ENCODE results near the gene PRELID2. TPM values are rescaled to one million over a fixed set of nuclear protein-coding genes. Genes with fewer than 3 reads are reported as not detected.
"Not testable (repeated sequence)": the region's sequence is repeated elsewhere in the genome, so short reads cannot be mapped to it uniquely, and the experiment has no call there.

PRELID2 gene
- total RNA-seq, 1 experiment from 2014 or later, result 10.6 TPM

DNA sequence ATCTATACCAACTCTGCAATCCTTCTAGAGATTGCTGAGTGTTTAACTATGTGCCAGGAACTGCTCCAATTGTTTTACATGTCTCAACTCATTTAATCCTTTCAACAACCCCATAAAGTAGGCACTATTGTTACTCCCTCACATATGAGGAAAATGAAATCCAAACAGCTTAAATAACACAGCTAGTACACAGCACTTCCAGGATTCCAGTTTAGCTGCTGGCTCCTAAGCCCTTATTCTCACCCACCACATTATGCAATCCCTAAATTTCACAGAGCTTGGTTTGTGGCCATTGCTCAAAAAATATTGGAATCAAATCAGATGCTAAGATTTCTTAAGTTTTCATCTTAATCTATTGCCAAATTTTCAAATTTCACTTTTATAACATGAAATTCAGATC is 84.9 kb downstream of the PRELID2 start:
- DNase-seq (ENCODE audit: low read depth), result no peak

DNA sequence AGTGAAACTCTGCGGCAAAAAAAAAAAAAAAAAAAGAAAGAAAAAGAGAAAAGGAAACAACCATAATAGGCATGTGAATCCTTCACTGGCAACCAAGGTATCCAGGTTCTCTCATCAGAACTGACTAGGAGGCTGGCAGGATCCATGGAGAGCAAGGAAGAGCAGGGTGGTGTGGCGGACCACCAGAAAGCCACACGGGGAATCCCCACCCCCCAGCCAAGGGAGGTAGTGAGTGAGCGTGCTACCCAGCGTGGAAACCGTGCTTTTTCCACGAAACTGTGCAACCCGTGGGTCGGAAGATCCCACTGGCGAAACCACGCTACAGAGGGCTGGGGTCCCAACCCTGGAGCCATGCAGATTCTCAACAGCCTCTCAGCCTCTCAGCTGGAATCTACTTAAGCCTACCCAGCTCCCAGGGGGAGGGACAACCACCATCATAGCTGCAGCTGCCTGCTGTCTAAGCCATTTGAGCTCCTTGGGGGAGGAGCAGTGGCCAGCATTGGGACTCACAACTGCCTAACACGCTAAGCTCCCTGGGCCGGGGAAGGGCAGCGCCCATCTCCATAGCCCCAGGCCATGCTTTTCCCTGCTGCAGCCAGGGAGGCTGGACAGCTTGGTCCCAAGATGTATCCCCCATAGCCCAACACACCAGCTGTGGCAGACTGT is 91.6 kb downstream of the PRELID2 start:
- DNase-seq (ENCODE audit: low read depth), result peak; percentile 47

DNA sequence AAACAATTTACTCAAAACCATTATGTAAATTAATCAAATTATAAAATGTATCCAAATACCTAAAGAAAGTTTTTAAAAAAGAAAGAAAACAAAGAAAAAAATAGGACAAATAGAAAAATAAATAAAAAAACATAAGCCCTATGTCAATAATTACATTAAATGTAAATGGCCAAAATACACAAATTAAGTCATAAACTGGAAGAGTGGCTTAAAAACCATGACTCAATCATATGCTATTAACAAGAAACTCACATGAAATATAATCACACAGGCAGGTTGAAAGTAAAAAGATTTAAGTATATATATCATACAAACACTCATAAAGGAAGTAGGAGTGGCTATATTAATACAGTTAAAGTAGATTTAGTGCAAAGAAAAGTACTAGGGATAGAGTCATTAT is 95.3 kb downstream of the PRELID2 start:
- DNase-seq (ENCODE audit: low read depth), result no peak

DNA sequence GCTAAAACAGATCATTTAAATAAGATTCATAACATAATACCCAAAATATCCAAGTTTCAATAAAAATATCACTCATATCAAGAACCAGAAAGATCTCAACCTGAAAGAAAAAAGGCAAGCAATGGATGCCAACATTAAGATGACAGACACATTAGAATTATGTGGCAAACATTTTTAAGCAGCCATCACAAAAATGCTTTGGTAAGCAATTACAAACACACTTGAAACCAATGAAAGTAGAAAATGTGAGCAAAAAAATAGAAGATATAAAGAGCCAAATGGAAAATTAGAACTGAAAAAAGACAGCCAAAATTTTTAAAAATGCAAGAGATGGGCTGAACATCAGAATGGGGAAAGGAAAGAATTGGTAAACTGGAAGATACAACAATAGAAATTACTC is 96.9 kb downstream of the PRELID2 start:
- no peak for DNase-seq (ENCODE audit: low read depth)

DNA sequence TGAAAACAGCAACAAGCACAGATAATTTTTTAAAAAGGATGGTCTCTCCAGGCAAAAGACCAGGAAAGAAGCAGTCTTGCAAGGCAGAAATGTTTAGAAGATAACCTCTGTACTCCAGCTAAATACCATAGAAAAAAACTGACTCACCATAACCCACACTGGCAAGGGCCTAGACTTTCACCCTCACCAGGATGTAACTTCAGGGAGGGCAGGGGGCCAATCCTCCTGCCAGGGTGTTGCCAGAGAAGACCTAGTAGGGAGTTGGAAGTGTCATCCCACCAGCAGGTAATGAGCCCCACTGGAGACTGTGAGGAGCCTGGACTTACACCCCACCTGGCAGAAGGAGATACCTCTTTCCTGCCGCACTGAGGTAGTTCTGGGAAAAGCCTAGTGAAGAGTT is 97.6 kb downstream of the PRELID2 start:
- DNase-seq (ENCODE audit: low read depth), result peak; percentile 3

DNA sequence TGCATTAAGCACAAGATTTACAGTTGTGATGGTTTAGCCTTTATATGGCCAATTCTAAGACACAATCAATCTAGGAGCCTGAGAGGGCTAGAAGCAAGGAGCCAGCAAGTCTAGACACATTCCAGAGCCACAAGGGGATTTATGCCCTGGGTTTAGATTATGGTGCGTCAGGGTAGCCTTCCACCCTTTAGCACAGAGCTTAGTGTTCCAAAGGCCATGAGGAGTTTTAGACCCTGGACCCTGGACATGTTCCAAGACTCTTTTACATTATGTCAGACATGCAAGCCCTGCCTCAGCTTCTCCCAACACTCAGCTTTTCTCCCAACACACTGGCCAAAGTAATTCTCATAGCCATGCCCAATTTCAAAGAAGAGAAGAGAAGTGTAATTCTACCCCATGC is 105.2 kb downstream of the PRELID2 start:
- DNase-seq (ENCODE audit: low read depth), result not testable (repeated sequence)

DNA sequence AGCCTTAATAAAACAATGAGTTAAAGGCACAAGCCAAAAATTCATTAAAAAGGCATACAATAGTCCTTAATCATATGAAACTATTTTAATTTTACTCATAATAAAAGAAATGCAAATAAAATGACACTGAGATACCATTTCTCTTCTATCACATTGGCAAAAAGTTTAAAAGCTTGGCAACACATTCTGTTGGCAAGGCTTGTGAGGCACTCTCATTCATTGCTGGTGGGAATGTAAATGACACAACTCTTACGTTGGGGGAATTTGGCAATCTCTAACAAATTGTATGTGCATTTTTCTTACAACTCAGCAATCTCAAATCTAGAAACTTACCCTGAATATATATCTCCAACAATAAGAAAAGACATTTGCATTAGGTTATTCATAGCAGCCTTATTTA is 111.6 kb downstream of the PRELID2 start:
- no peak for DNase-seq (ENCODE audit: low read depth)

DNA sequence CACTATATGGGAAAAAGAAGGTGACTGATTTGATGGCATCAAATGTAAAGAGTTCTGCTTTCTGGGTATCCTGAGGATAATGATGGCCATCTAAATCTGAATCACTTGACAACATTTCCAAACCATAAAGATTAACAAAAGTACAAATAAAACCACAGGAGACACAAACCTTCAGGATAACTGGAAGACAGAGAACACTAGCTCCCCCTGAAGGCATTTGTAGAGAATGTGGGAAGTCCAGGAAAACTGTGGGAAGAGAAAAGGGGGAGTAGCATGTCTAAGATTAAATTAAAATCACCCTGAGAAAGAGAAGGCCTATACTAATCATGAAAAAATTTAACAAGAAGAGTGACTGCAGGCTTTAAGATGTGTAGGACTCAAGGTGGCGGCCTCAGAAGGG is 116.2 kb downstream of the PRELID2 start:
- DNase-seq (ENCODE audit: low read depth), result peak; percentile 12

DNA sequence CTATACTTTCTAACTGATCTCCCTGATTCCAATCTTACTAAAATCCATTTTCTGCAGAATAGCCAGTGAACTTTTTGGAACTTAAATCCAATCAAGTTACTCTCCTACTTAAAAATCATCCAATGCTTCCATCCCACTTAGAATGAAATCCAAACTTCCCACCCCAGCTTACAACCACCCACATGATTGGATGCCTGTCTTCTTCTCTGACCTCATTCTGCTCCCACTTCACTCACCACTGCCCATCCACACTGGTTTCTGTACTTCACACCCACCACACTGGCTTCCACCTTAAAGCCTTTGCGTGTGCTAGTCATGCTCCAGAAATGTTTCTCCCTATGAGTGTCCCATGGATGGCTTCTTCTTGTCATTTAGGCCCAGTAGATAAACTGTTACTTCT is 119.7 kb downstream of the PRELID2 start:
- DNase-seq (ENCODE audit: low read depth), result no peak

DNA sequence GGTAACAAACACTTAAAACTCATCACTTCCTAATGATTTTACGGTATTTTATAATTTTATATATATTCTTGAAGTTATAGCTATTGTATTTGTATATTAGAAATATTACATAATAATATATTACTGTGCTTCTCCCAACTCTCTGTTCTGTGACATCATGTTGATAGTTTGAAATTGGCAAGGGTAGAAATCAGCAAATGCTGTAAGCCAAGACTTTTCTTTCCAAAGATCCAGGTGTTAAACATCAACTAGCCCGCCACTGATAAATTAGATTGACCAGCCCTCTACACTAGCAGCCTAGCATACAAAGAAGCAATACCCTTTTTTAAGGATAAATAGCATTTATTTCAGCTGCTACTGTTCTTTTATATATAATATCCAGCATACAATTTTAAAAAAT is 122.9 kb downstream of the PRELID2 start:
- no peak for DNase-seq (ENCODE audit: low read depth)

DNA sequence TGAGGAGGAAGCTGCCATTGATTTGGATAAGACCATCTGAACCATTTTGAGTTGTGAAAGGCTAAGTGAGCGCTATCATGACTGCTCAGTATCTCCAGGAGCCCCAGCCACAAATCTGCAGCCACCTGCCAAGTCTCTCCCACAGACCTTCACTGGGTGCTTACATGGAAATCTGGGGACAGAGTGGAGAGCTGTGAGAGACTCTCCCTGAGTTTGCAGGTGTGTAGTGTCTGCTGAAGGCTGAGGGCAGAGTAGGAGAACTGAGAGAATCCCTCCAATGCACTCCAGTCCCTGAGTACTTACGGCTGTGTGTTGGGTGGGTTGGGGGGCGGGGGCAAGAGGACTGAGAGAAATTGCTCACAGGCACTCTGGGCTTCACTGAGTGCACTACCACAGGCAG is 123.7 kb downstream of the PRELID2 start:
- no peak for DNase-seq (ENCODE audit: low read depth)

Other genes with a start within 250 kb of the PRELID2 start
- gene GRXCR2, start 37.7 kb upstream of the PRELID2 start, total RNA-seq (2014; rRNA removed; shearing (Covaris generic)), result not detected in 2 replicates
- gene SH3RF2, start 101.2 kb upstream of the PRELID2 start, total RNA-seq (2014; rRNA removed; shearing (Covaris generic)), result 6.8 and 7.9 TPM in 2 replicates

Data from RPMI7951 (cell line).